ENCODE measurements around the gene PNMA6F.

GRCh38 chrX:153348421-153348820 lies 26.9 kb upstream of the PNMA6F start:
- TF ChIP-seq ATF6 (CRISPR knock-in tag; IDR thresholded peaks at IDR 0.05) (no peak), NR3C1 (CRISPR knock-in tag; conservative IDR thresholded peaks at IDR 0.05; ENCODE audit: low read depth) (no peak), FOXP1 (CRISPR knock-in tag; IDR thresholded peaks at IDR 0.05; ENCODE audit: borderline replicate concordance) (no peak), TP53 (CRISPR knock-in tag; IDR thresholded peaks at IDR 0.05) (no peak), TEAD1 (CRISPR knock-in tag; IDR thresholded peaks at IDR 0.05) (no peak)
